ENCODE results near the gene LAMA2. TPM values are rescaled to one million over a fixed set of nuclear protein-coding genes. Genes with fewer than 3 reads are reported as not detected.

LAMA2 gene
- total and polyA plus RNA-seq, 4 donors = 6.0 to 86.5 (median 46.4) TPM

DNA sequence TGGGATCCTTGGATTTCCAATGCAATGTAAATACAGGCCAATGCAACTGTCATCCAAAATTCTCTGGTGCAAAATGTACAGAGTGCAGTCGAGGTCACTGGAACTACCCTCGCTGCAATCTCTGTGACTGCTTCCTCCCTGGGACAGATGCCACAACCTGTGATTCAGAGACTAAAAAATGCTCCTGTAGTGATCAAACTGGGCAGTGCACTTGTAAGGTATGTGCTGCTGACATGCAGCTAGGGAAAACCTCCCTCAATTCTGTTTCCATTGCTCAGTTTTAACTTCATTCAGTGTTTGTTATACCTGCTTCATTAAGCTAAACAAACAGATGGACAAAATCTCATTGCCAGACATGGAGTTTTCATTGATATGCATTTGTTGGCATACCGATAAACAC, 429.9 kb downstream of the LAMA2 start:
- ATAC-seq (ENCODE audit: low FRiP score) (no peak), DNase-seq (no peak)
- Histone ChIP-seq H3K4me3 (ENCODE audit: low read length in 2 of 2) (no peak overlapping the region), H3K36me3 (ENCODE audit: control insufficient read depth in 1 of 2, insufficient read depth in 2 of 2, low read length in 1 of 2) (peaks cover 4 to 6% of the 10 kb centered on the region in 2 donors), H3K9me3 (ENCODE audit: control insufficient read depth, low read length) (peaks cover 5% of the 10 kb centered on the region), H3K4me1 (ENCODE audit: control insufficient read depth in 1 of 2, insufficient read depth in 2 of 2, low read length in 2 of 2) (no peaks in the 10 kb centered on the region), H3K27me3 (ENCODE audit: control insufficient read depth in 1 of 2, insufficient read depth in 2 of 2, low read length in 1 of 2) (no peaks in the 10 kb centered on the region), H3K27ac (ENCODE audit: low read depth in 1 of 2, low read length in 2 of 2) (no peak overlapping the region)
- WGBS, 2 donors = 41 to 46% methylated on average over 3 of the region's 3 CpGs
- intact Hi-C loops (cut with DNase I) = no loop called here

DNA sequence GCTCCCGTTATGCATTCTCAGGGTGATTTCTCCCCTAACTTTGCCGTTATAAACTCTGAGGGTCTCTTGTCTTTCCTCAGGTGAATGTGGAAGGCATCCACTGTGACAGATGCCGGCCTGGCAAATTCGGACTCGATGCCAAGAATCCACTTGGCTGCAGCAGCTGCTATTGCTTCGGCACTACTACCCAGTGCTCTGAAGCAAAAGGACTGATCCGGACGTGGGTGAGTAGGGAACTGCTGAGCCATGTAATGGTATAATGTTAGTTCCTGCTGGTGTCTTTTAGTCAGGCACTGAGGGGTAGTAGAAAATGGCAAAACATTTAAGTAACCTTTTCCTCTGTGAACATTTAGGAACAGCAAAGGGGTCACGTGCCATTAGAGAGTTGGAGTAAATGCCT, 431.6 kb downstream of the LAMA2 start:
- H3K27ac ChIP-seq (ENCODE audit: low read depth in 1 of 2, low read length in 2 of 2) = no peak overlapping the region
- intact Hi-C loops (cut with DNase I) = no loop called here
- no peaks in the 10 kb centered on the region for H3K4me1 ChIP-seq (ENCODE audit: control insufficient read depth in 1 of 2, insufficient read depth in 2 of 2, low read length in 2 of 2)
- WGBS, 2 donors = 86 to 89% methylated on average over 9 of the region's 9 CpGs
- H3K27me3 ChIP-seq (ENCODE audit: control insufficient read depth in 1 of 2, insufficient read depth in 2 of 2, low read length in 1 of 2) = no peaks in the 10 kb centered on the region
- H3K4me3 ChIP-seq (ENCODE audit: low read length in 2 of 2) = no peak overlapping the region
- ATAC-seq (ENCODE audit: low FRiP score) (no peak), DNase-seq (no peak)
- H3K9me3 ChIP-seq (ENCODE audit: control insufficient read depth, low read length) = peaks cover 3% of the 10 kb centered on the region
- H3K36me3 ChIP-seq (ENCODE audit: control insufficient read depth in 1 of 2, insufficient read depth in 2 of 2, low read length in 1 of 2) = peaks cover 4 to 8% of the 10 kb centered on the region in 2 donors

DNA sequence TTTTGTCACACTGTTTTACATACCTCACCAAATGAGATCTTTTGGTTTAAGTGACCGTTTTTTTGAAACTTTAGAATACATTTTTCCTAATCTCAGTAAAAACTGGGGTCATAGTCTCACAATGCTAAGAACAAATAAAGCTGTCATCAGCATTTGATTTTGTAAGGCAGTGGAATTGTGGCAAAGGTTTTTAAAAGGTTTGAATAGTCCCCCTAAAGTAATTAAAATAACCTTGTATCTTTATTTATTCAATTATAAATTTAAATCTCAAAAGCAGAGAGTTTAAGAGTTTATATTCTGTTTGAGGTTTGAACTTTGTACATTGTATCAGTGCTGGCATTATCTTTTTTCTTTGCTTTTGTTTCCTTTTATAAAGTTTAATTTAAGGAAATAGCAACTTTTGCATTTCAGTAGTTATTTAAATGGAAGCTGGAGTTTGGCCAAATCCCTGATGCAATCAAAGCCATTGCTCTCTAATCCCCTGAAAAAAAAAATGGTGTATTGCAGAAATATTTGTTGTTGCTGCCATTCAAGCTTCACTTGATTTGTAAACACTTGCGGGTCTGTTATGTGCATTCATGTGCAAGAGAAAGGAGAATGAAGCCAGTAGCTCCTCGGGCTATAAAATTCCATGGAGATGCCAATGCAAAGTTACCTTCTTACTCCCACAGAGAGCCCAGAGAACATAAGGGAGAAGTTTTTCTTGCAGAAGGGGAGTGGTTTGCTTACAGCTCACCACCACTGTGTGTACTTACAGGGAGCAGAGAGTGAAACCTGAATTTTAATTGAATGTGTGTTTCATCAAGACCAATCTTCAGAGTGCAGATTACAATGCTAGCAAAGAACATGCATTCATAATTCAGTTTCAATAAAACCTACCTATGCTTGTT, 435.2 kb downstream of the LAMA2 start:
- Histone ChIP-seq H3K4me1 (ENCODE audit: control insufficient read depth in 1 of 2, insufficient read depth in 2 of 2, low read length in 2 of 2) (no peaks in the 10 kb centered on the region), H3K36me3 (ENCODE audit: control insufficient read depth in 1 of 2, insufficient read depth in 2 of 2, low read length in 1 of 2) (peaks cover 4 to 8% of the 10 kb centered on the region in 2 donors), H3K9me3 (ENCODE audit: control insufficient read depth, low read length) (no peaks in the 10 kb centered on the region), H3K4me3 (ENCODE audit: low read length in 2 of 2) (no peak overlapping the region), H3K27me3 (ENCODE audit: control insufficient read depth in 1 of 2, insufficient read depth in 2 of 2, low read length in 1 of 2) (no peaks in the 10 kb centered on the region), H3K27ac (ENCODE audit: low read depth in 1 of 2, low read length in 2 of 2) (no peak overlapping the region)
- ATAC-seq (ENCODE audit: low FRiP score) (no peak), DNase-seq (no peak)
- WGBS, 2 donors = 22 to 37% methylated on average over 3 of the region's 3 CpGs
- intact Hi-C loops (cut with DNase I) = no loop called here

DNA sequence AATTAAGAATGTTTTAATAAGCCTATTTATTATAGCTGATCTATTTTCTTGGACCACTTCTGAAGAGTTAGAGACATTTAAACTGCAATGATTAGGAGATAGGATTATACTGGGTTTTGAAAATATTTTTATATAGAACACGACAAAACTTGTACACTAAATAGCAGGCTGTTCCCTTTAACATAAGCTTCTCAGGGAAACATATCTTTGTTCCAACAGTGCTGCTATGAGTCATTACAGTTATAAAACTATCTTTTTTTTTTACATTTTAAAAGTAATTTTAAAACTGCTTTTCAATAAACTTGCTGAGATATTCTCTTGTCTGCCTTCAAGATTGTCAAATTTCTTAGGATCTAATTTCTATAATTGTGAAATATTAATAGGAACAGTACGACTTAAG, 438.0 kb downstream of the LAMA2 start:
- H3K36me3 ChIP-seq (ENCODE audit: control insufficient read depth in 1 of 2, insufficient read depth in 2 of 2, low read length in 1 of 2) = peaks cover 4% of the 10 kb centered on the region in 2 donors
- 75 to 77% methylated on average over 2 of the region's 2 CpGs for WGBS, 2 donors
- intact Hi-C loops (cut with DNase I) = no loop called here

DNA sequence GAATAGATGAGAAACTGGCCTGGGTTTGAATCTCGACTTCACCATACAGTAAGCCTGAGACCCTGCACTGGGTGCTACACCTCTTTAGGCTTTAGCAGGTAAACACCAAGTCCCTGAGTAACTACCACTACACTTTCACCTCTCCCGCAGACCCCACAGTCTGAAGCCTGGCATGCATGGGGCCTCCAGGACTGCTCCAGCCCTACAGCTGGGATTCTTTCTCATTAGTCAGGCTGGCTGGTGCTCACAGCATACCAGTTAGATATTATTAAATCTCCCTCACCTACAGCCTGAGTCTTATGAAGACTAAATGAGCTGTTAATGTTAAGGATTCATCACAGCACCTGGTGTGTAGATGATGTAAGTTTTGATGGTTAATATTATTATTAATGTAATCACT, 438.4 kb downstream of the LAMA2 start:
- Histone ChIP-seq H3K36me3 (ENCODE audit: control insufficient read depth in 1 of 2, insufficient read depth in 2 of 2, low read length in 1 of 2) (peaks cover 3 to 4% of the 10 kb centered on the region in 2 donors), H3K4me3 (ENCODE audit: low read length in 2 of 2) (no peak overlapping the region), H3K27me3 (ENCODE audit: control insufficient read depth in 1 of 2, insufficient read depth in 2 of 2, low read length in 1 of 2) (no peaks in the 10 kb centered on the region), H3K27ac (ENCODE audit: low read depth in 1 of 2, low read length in 2 of 2) (no peak overlapping the region), H3K4me1 (ENCODE audit: control insufficient read depth in 1 of 2, insufficient read depth in 2 of 2, low read length in 2 of 2) (no peaks in the 10 kb centered on the region), H3K9me3 (ENCODE audit: control insufficient read depth, low read length) (no peaks in the 10 kb centered on the region)
- no peak for ATAC-seq (ENCODE audit: low FRiP score)
- intact Hi-C loops (cut with DNase I) = no loop called here
- WGBS, 2 donors = 82 to 83% methylated on average over 2 of the region's 2 CpGs
- DNase-seq = no peak

More for the DNA sequence above, 438.0 kb downstream of the LAMA2 start:
- no peak for ATAC-seq (ENCODE audit: low FRiP score)
- Histone ChIP-seq H3K4me3 (ENCODE audit: low read length in 2 of 2) (no peak overlapping the region), H3K4me1 (ENCODE audit: control insufficient read depth in 1 of 2, insufficient read depth in 2 of 2, low read length in 2 of 2) (no peaks in the 10 kb centered on the region), H3K27ac (ENCODE audit: low read depth in 1 of 2, low read length in 2 of 2) (no peak overlapping the region), H3K9me3 (ENCODE audit: control insufficient read depth, low read length) (no peaks in the 10 kb centered on the region), H3K27me3 (ENCODE audit: control insufficient read depth in 1 of 2, insufficient read depth in 2 of 2, low read length in 1 of 2) (no peaks in the 10 kb centered on the region)
- no peak for DNase-seq

DNA sequence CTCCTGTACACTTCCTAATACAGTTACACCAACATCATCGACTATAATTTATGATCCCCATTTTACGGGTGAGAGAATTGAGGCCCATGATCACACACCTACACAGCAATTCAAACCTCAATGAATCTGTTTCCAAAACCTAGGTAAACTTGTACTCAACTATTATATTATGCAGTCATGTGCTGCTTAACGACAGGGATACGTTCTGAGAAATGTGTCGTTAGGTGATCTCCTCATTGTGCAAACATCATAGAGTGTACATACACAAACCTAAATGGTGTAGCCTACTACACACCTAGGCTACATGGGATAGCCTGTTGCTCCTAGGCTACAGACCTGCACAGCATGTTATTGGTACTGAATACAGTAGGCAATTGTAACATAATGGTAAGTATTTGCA, 441.4 kb downstream of the LAMA2 start:
- no peak for ATAC-seq (ENCODE audit: low FRiP score)
- H3K36me3 ChIP-seq (ENCODE audit: control insufficient read depth in 1 of 2, insufficient read depth in 2 of 2, low read length in 1 of 2) = peaks cover 0 to 4% of the 10 kb centered on the region in 2 donors

DNA sequence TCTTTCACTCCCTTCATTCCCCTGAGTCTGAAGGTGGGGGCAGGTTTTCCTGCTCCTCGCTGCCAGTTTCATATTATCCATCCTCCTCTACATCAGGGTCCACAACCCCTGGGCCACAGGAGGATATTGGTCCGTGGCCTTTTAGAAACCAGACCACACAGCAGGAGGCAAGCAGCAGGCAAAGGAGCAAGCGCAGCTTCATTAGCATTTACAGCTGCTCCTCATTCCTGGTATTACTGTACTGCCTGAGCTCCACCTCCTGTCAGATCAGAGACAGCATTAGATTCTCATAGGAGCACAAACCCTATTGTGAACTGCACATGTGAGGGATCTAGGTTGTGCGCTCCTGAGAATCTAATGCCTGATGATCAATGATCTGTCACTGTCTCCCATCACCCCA, 446.7 kb downstream of the LAMA2 start:
- no peak for DNase-seq
- Histone ChIP-seq H3K36me3 (ENCODE audit: control insufficient read depth in 1 of 2, insufficient read depth in 2 of 2, low read length in 1 of 2) (peaks cover 0 to 3% of the 10 kb centered on the region in 2 donors), H3K4me1 (ENCODE audit: control insufficient read depth in 1 of 2, insufficient read depth in 2 of 2, low read length in 2 of 2) (no peaks in the 10 kb centered on the region), H3K27ac (ENCODE audit: low read depth in 1 of 2, low read length in 2 of 2) (no peak overlapping the region), H3K9me3 (ENCODE audit: control insufficient read depth, low read length) (no peaks in the 10 kb centered on the region), H3K4me3 (ENCODE audit: low read length in 2 of 2) (no peak overlapping the region), H3K27me3 (ENCODE audit: control insufficient read depth in 1 of 2, insufficient read depth in 2 of 2, low read length in 1 of 2) (no peaks in the 10 kb centered on the region)
- no peak for ATAC-seq (ENCODE audit: low FRiP score)
- 81% methylated on average over 4 of the region's 4 CpGs for WGBS, 2 donors
- intact Hi-C loops (cut with DNase I) = no loop called here

More for the DNA sequence above, 441.4 kb downstream of the LAMA2 start:
- WGBS, 2 donors = 95 to 98% methylated on average over 5 of the region's 5 CpGs
- no peaks in the 10 kb centered on the region for H3K4me1 ChIP-seq (ENCODE audit: control insufficient read depth in 1 of 2, insufficient read depth in 2 of 2, low read length in 2 of 2)
- no peak overlapping the region for H3K27ac ChIP-seq (ENCODE audit: low read depth in 1 of 2, low read length in 2 of 2)
- DNase-seq = no peak
- no peaks in the 10 kb centered on the region for H3K27me3 ChIP-seq (ENCODE audit: control insufficient read depth in 1 of 2, insufficient read depth in 2 of 2, low read length in 1 of 2)
- intact Hi-C loops (cut with DNase I) = no loop called here
- H3K9me3 ChIP-seq (ENCODE audit: control insufficient read depth, low read length) = no peaks in the 10 kb centered on the region
- H3K4me3 ChIP-seq (ENCODE audit: low read length in 2 of 2) = no peak overlapping the region

DNA sequence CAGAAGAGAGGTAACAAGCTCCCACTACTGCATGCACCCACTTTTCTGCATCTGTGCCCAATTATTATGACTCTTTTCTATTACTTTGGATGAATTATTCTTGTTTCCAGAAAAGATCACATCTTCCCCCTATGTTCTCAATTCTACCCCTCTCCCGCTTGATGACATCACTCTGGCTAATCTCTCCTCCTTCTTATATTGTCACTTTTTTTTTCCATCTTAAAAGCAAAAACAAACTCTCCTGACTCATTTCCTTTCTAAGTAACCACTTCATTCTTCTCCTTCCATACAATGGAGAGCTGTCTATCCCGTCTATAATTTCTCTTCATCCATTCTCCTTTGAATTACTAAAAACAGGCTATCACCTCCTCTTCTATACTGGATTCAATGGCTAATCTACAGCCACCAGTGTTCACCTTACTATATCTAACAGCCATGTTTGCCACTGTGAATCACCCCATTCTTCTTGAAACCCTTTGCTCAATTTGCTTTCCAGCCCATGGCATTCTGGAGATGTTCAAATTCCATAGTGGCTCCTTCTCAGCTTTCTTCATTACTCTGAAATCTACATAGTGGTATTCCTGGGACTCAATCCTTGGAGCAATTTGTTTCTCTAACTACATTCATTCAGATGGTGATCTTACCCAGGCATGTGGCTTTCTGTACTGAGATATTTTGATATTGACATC, 448.7 kb downstream of the LAMA2 start:
- no peak for ATAC-seq (ENCODE audit: low FRiP score)
- H3K4me1 ChIP-seq (ENCODE audit: control insufficient read depth in 1 of 2, insufficient read depth in 2 of 2, low read length in 2 of 2) = no peaks in the 10 kb centered on the region
- no peak overlapping the region for H3K4me3 ChIP-seq (ENCODE audit: low read length in 2 of 2)
- no peaks in the 10 kb centered on the region for H3K9me3 ChIP-seq (ENCODE audit: control insufficient read depth, low read length)
- no peak overlapping the region for H3K27ac ChIP-seq (ENCODE audit: low read depth in 1 of 2, low read length in 2 of 2)
- 72 to 82% methylated on average over 2 of the region's 2 CpGs for WGBS, 2 donors
- intact Hi-C loops (cut with DNase I) = no loop called here
- H3K27me3 ChIP-seq (ENCODE audit: control insufficient read depth in 1 of 2, insufficient read depth in 2 of 2, low read length in 1 of 2) = no peaks in the 10 kb centered on the region
- DNase-seq = no peak
- peaks cover 0 to 3% of the 10 kb centered on the region in 2 donors for H3K36me3 ChIP-seq (ENCODE audit: control insufficient read depth in 1 of 2, insufficient read depth in 2 of 2, low read length in 1 of 2)

DNA sequence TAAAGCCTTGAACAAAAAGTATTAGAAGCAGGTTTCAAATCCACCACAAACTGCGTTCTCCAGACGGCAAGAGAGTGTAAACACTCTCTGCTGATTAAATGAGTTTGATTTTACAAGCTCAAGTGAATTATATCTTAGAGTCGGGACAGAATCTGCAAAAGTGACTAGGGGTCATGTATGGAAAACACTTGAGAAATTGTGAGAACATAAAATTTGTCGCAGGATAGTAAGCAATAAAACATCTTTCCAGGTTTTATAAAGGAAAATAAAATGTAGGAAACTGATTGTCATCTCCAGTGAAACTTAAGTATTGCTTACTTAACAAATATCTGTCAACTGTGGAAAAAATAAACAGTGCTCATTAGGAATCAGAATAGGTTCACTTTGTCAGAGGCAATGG, 452.9 kb downstream of the LAMA2 start:
- Histone ChIP-seq H3K4me3 (ENCODE audit: low read length in 2 of 2) (no peak overlapping the region), H3K27me3 (ENCODE audit: control insufficient read depth in 1 of 2, insufficient read depth in 2 of 2, low read length in 1 of 2) (no peaks in the 10 kb centered on the region), H3K4me1 (ENCODE audit: control insufficient read depth in 1 of 2, insufficient read depth in 2 of 2, low read length in 2 of 2) (no peaks in the 10 kb centered on the region), H3K27ac (ENCODE audit: low read depth in 1 of 2, low read length in 2 of 2) (no peak overlapping the region), H3K36me3 (ENCODE audit: control insufficient read depth in 1 of 2, insufficient read depth in 2 of 2, low read length in 1 of 2) (no peaks in the 10 kb centered on the region), H3K9me3 (ENCODE audit: control insufficient read depth, low read length) (no peaks in the 10 kb centered on the region)
- intact Hi-C loops (cut with DNase I) = no loop called here
- DNase-seq (no peak), ATAC-seq (ENCODE audit: low FRiP score) (no peak)
- 62 to 75% methylated on average over 4 of the region's 4 CpGs for WGBS, 2 donors
